Pons (tissue), 1 donor: Measurements from ENCODE around the gene MRAS.
A peak's percentile ranks its signal among the peaks of the same experiment; 100 is the strongest.
"Not testable (repeated sequence)": the region's sequence is repeated elsewhere in the genome, so short reads cannot be mapped to it uniquely, and the experiment has no call there.

Experiments used
- DNase-seq: peaks from one replicate; pipeline ENCODE4 v3.0.0-alpha.2; 2016; ENCODE audit warnings: low spot score

Gene MRAS

GRCh38 chr3:138367326-138367850, 19.0 kb downstream of the MRAS start:
- no peak for DNase-seq

GRCh38 chr3:138367911-138368310, 19.5 kb downstream of the MRAS start:
- DNase-seq = peak; percentile 58

GRCh38 chr3:138369151-138369900, 20.9 kb downstream of the MRAS start:
- DNase-seq = peak; percentile 56

- DNase-seq = no peak
These were observed 21.9 kb downstream of the MRAS start for GRCh38 chr3:138370321-138370720.

- DNase-seq = no peak
These were observed 22.9 kb downstream of the MRAS start for GRCh38 chr3:138371070-138371965.

- no peak for DNase-seq
These were observed 24.8 kb downstream of the MRAS start for GRCh38 chr3:138373087-138373735.

- DNase-seq = no peak
These were observed 25.3 kb downstream of the MRAS start for GRCh38 chr3:138373736-138374094.

GRCh38 chr3:138374573-138375134, 26.3 kb downstream of the MRAS start:
- no peak for DNase-seq

GRCh38 chr3:138375447-138375846, 27.1 kb downstream of the MRAS start:
- no peak for DNase-seq

GRCh38 chr3:138376663-138377062, 28.3 kb downstream of the MRAS start:
- no peak for DNase-seq

GRCh38 chr3:138377212-138377611, 28.8 kb downstream of the MRAS start:
- DNase-seq = not testable (repeated sequence)

GRCh38 chr3:138377804-138378203, 29.4 kb downstream of the MRAS start:
- no peak for DNase-seq

GRCh38 chr3:138378331-138378730, 30.0 kb downstream of the MRAS start:
- no peak for DNase-seq

- no peak for DNase-seq
These were observed 30.6 kb downstream of the MRAS start for GRCh38 chr3:138378990-138379389.

GRCh38 chr3:138381413-138381901, 33.1 kb downstream of the MRAS start:
- peak; percentile 97 for DNase-seq

GRCh38 chr3:138381950-138382715, 33.8 kb downstream of the MRAS start:
- DNase-seq = no peak

GRCh38 chr3:138383715-138384465, 35.5 kb downstream of the MRAS start:
- DNase-seq = no peak

- DNase-seq = no peak
These were observed 36.2 kb downstream of the MRAS start for GRCh38 chr3:138384531-138384930.

GRCh38 chr3:138384976-138385375, 36.6 kb downstream of the MRAS start:
- no peak for DNase-seq

- DNase-seq = no peak
These were observed 40.8 kb downstream of the MRAS start for GRCh38 chr3:138389144-138389601.
